SK-N-SH treated with all-trans-retinoic acid at 6 μM for 48 hours (cell line): ENCODE results near the gene KCNIP2.

Experiments used
- ARNTL ChIP-seq: fragments of 450-650 bp; formaldehyde crosslinking; IDR thresholded peaks from 2 replicates; pipeline ENCODE4 v1.5.0; 2020; ENCODE audit warnings: low read depth, mild to moderate bottlenecking, moderate library complexity, borderline replicate concordance
- BACH2 ChIP-seq: fragments of 250-450 bp; sonication (Bioruptor Pico); IDR thresholded peaks from 2 replicates; pipeline ENCODE4 v1.9.0; 2021; ENCODE audit warnings: mild to moderate bottlenecking, borderline replicate concordance
- OSR1 ChIP-seq: fragments of 250-450 bp; sonication (Bioruptor Pico); IDR thresholded peaks from 2 replicates; pipeline ENCODE4 v1.8.0; 2022; ENCODE audit warnings: moderate library complexity, mild to moderate bottlenecking, inconsistent platforms
- TCF4 ChIP-seq: fragments of 250-450 bp; sonication (Bioruptor Pico); IDR thresholded peaks from 2 replicates; pipeline ENCODE4 v1.8.0; 2021; ENCODE audit warnings: mild to moderate bottlenecking, moderate library complexity, borderline replicate concordance
- TOX ChIP-seq: fragments of 250-450 bp; sonication (Bioruptor Pico); IDR thresholded peaks from 2 replicates; pipeline ENCODE4 v1.8.0; 2021; ENCODE audit warnings: mild to moderate bottlenecking, moderate library complexity, borderline replicate concordance
- ZFP3 ChIP-seq: fragments of 250-450 bp; sonication (Bioruptor Pico); IDR thresholded peaks from 2 replicates; pipeline ENCODE4 v1.5.0; 2020; ENCODE audit warnings: mild to moderate bottlenecking, moderate library complexity
- TF ChIP-seq, protein P1 (sequence below): fragments of 250-450 bp; sonication (Bioruptor Pico); IDR thresholded peaks from 2 replicates; pipeline ENCODE4 v1.8.0; 2021; ENCODE audit warnings: low read depth, mild to moderate bottlenecking, moderate library complexity, borderline replicate concordance
- TF ChIP-seq, protein P2 (sequence below): fragments of 250-450 bp; sonication (Bioruptor Pico); IDR thresholded peaks from 2 replicates; pipeline ENCODE4 v1.5.1; 2020; ENCODE audit warnings: low read depth, mild to moderate bottlenecking, moderate library complexity
- TF ChIP-seq, protein P3 (sequence below): fragments of 250-450 bp; sonication (Bioruptor Pico); IDR thresholded peaks from 2 replicates; pipeline ENCODE4 v1.8.0; 2020; ENCODE audit warnings: mild to moderate bottlenecking, moderate library complexity, borderline replicate concordance
- TF ChIP-seq, protein P4 (sequence below): fragments of 250-450 bp; sonication (Bioruptor Pico); IDR thresholded peaks from 2 replicates; pipeline ENCODE4 v1.5.0; 2020; ENCODE audit warnings: mild to moderate bottlenecking, moderate library complexity

DNA sequence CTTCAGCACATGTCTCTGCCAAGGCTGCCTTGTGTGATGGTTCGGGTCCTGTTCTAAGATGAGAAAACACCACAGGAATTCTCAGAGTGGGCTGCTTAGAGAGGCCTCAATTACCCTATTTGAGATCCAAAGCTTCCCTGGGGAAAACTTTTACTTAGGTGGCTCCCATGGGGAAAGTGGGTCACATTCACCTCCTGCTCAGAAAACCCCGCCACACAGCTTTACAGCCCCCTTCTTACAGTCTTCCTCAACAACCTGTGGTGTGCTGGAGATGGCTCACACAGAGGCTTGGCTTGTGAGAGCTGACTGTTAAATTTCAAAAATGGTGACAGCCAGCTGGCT lies 36.6 kb upstream of the KCNIP2 start:
- TF ChIP-seq BACH2 (CRISPR knock-in tag) (no peak), TCF4 (CRISPR knock-in tag) (no peak), OSR1 (CRISPR knock-in tag) (no peak), ARNTL (CRISPR knock-in tag) (no peak), TOX (CRISPR knock-in tag) (no peak), ZFP3 (no peak)
- TF ChIP-seq, protein P1, sequence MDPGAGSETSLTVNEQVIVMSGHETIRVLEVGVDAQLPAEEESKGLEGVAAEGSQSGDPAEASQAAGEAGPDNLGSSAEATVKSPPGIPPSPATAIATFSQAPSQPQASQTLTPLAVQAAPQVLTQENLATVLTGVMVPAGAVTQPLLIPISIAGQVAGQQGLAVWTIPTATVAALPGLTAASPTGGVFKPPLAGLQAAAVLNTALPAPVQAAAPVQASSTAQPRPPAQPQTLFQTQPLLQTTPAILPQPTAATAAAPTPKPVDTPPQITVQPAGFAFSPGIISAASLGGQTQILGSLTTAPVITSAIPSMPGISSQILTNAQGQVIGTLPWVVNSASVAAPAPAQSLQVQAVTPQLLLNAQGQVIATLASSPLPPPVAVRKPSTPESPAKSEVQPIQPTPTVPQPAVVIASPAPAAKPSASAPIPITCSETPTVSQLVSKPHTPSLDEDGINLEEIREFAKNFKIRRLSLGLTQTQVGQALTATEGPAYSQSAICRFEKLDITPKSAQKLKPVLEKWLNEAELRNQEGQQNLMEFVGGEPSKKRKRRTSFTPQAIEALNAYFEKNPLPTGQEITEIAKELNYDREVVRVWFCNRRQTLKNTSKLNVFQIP (CRISPR knock-in tag): no peak
- TF ChIP-seq, protein P2, sequence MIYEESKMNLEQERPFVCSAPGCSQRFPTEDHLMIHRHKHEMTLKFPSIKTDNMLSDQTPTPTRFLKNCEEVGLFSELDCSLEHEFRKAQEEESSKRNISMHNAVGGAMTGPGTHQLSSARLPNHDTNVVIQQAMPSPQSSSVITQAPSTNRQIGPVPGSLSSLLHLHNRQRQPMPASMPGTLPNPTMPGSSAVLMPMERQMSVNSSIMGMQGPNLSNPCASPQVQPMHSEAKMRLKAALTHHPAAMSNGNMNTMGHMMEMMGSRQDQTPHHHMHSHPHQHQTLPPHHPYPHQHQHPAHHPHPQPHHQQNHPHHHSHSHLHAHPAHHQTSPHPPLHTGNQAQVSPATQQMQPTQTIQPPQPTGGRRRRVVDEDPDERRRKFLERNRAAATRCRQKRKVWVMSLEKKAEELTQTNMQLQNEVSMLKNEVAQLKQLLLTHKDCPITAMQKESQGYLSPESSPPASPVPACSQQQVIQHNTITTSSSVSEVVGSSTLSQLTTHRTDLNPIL: no peak
- TF ChIP-seq, protein P3, sequence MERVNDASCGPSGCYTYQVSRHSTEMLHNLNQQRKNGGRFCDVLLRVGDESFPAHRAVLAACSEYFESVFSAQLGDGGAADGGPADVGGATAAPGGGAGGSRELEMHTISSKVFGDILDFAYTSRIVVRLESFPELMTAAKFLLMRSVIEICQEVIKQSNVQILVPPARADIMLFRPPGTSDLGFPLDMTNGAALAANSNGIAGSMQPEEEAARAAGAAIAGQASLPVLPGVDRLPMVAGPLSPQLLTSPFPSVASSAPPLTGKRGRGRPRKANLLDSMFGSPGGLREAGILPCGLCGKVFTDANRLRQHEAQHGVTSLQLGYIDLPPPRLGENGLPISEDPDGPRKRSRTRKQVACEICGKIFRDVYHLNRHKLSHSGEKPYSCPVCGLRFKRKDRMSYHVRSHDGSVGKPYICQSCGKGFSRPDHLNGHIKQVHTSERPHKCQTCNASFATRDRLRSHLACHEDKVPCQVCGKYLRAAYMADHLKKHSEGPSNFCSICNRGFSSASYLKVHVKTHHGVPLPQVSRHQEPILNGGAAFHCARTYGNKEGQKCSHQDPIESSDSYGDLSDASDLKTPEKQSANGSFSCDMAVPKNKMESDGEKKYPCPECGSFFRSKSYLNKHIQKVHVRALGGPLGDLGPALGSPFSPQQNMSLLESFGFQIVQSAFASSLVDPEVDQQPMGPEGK (CRISPR knock-in tag): no peak
- TF ChIP-seq, protein P4, sequence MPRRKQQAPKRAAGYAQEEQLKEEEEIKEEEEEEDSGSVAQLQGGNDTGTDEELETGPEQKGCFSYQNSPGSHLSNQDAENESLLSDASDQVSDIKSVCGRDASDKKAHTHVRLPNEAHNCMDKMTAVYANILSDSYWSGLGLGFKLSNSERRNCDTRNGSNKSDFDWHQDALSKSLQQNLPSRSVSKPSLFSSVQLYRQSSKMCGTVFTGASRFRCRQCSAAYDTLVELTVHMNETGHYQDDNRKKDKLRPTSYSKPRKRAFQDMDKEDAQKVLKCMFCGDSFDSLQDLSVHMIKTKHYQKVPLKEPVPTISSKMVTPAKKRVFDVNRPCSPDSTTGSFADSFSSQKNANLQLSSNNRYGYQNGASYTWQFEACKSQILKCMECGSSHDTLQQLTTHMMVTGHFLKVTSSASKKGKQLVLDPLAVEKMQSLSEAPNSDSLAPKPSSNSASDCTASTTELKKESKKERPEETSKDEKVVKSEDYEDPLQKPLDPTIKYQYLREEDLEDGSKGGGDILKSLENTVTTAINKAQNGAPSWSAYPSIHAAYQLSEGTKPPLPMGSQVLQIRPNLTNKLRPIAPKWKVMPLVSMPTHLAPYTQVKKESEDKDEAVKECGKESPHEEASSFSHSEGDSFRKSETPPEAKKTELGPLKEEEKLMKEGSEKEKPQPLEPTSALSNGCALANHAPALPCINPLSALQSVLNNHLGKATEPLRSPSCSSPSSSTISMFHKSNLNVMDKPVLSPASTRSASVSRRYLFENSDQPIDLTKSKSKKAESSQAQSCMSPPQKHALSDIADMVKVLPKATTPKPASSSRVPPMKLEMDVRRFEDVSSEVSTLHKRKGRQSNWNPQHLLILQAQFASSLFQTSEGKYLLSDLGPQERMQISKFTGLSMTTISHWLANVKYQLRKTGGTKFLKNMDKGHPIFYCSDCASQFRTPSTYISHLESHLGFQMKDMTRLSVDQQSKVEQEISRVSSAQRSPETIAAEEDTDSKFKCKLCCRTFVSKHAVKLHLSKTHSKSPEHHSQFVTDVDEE (CRISPR knock-in tag): no peak
